Neural crest cell (in vitro differentiated cells): ENCODE data around the gene MGA. TPM values are rescaled to one million over a fixed set of nuclear protein-coding genes. Genes with fewer than 3 reads are reported as not detected.
A peak's percentile ranks its signal among the peaks of the same experiment; 100 is the strongest.

Source experiments
- DNase-seq: peaks from one replicate; pipeline ENCODE4 v3.0.0; 2021; ENCODE audit warnings: low read depth, mixed read lengths, low spot score
- H3K27ac Mint-ChIP-seq: one replicate; pipeline ENCODE4 v1.8.0; 2021; ENCODE audit warnings: mild to moderate bottlenecking, mixed read lengths; ENCODE audit not compliant: unreplicated experiment
- H3K27me3 Mint-ChIP-seq: 2 replicates; pipeline ENCODE4 v1.8.0; 2021; ENCODE audit warnings: low read depth, mild to moderate bottlenecking, mixed read lengths
- H3K36me3 Mint-ChIP-seq: 2 replicates; pipeline ENCODE4 v1.8.0; 2021; ENCODE audit warnings: low read depth, mild to moderate bottlenecking, mixed read lengths
- H3K4me1 Mint-ChIP-seq: 2 replicates; pipeline ENCODE4 v1.8.0; 2021; ENCODE audit warnings: mixed read lengths
- H3K4me3 Mint-ChIP-seq: one replicate; pipeline ENCODE4 v1.8.0; 2021; ENCODE audit warnings: mild to moderate bottlenecking, mixed read lengths
- H3K9me3 Mint-ChIP-seq: 2 replicates; pipeline ENCODE4 v1.8.0; 2021; ENCODE audit warnings: mixed read lengths
- CTCF ChIP-seq: fragments of 200-600 bp; sonication (generic); conservative IDR thresholded peaks from 2 replicates; pipeline ENCODE4 v1.5.0; 2021; ENCODE audit warnings: antibody characterized with exemption, mild to moderate bottlenecking
- total RNA-seq: library from RNA; stranded (reverse); gene quantifications from 2 replicates; pipeline ENCODE4 v1.2.1, GENCODE V29; 2021

MGA gene
- total RNA-seq, 1 donor from 2014 or later, result 50.5 TPM

GRCh38 chr15:41692049-41692448 is 31.8 kb downstream of the MGA start:
- no peak overlapping the region for H3K27ac Mint-ChIP-seq

GRCh38 chr15:41693757-41694156 is 33.6 kb downstream of the MGA start:
- DNase-seq, result no peak
- Mint-ChIP-seq H3K27me3 (no peaks in the 10 kb centered on the region), H3K4me3 (no peak overlapping the region), H3K36me3 (no peaks in the 10 kb centered on the region), H3K27ac (no peak overlapping the region), H3K9me3 (no peaks in the 10 kb centered on the region), H3K4me1 (peaks cover 13% of the 10 kb centered on the region)
- no peak for TF ChIP-seq CTCF

More at GRCh38 chr15:41692049-41692448, 31.8 kb downstream of the MGA start:
- Mint-ChIP-seq H3K4me1 (peaks cover 13% of the 10 kb centered on the region), H3K9me3 (no peaks in the 10 kb centered on the region), H3K4me3 (no peak overlapping the region), H3K36me3 (no peaks in the 10 kb centered on the region), H3K27me3 (no peaks in the 10 kb centered on the region)
- no peak for TF ChIP-seq CTCF
- DNase-seq, result no peak

GRCh38 chr15:41695750-41696436 is 35.7 kb downstream of the MGA start:
- no peak overlapping the region for H3K27ac Mint-ChIP-seq

GRCh38 chr15:41698779-41699178 is 38.6 kb downstream of the MGA start:
- no peaks in the 10 kb centered on the region for H3K27me3 Mint-ChIP-seq
- no peak overlapping the region for H3K27ac Mint-ChIP-seq
- H3K4me1 Mint-ChIP-seq, result peaks cover 4% of the 10 kb centered on the region
- no peak overlapping the region for H3K4me3 Mint-ChIP-seq
- no peak for DNase-seq
- no peak for TF ChIP-seq CTCF
- peaks cover 13% of the 10 kb centered on the region for H3K36me3 Mint-ChIP-seq
- no peaks in the 10 kb centered on the region for H3K9me3 Mint-ChIP-seq

More at GRCh38 chr15:41695750-41696436, 35.7 kb downstream of the MGA start:
- H3K36me3 Mint-ChIP-seq, result peaks cover 10% of the 10 kb centered on the region
- H3K27me3 Mint-ChIP-seq, result no peaks in the 10 kb centered on the region
- TF ChIP-seq CTCF, result peak; percentile 37
- no peak for DNase-seq
- no peak overlapping the region for H3K4me3 Mint-ChIP-seq
- peaks cover 11% of the 10 kb centered on the region for H3K4me1 Mint-ChIP-seq
- no peaks in the 10 kb centered on the region for H3K9me3 Mint-ChIP-seq

- no peak overlapping the region for H3K27ac Mint-ChIP-seq
- no peak for TF ChIP-seq CTCF
- H3K4me1 Mint-ChIP-seq, result peaks cover 4% of the 10 kb centered on the region
- no peak for DNase-seq
- no peak overlapping the region for H3K4me3 Mint-ChIP-seq
- no peaks in the 10 kb centered on the region for H3K9me3 Mint-ChIP-seq
- no peaks in the 10 kb centered on the region for H3K27me3 Mint-ChIP-seq
- peaks cover 13% of the 10 kb centered on the region for H3K36me3 Mint-ChIP-seq
Observed at GRCh38 chr15:41703120-41703519, 42.9 kb downstream of the MGA start.
